ENCODE data around the gene BCAN.

Gene BCAN

GRCh38 chr1:156704166-156704711 lies 62.3 kb downstream of the BCAN start:
- no peak for DNase-seq

- no peak for DNase-seq
These were observed 63.0 kb downstream of the BCAN start for GRCh38 chr1:156704930-156705320.

DNA sequence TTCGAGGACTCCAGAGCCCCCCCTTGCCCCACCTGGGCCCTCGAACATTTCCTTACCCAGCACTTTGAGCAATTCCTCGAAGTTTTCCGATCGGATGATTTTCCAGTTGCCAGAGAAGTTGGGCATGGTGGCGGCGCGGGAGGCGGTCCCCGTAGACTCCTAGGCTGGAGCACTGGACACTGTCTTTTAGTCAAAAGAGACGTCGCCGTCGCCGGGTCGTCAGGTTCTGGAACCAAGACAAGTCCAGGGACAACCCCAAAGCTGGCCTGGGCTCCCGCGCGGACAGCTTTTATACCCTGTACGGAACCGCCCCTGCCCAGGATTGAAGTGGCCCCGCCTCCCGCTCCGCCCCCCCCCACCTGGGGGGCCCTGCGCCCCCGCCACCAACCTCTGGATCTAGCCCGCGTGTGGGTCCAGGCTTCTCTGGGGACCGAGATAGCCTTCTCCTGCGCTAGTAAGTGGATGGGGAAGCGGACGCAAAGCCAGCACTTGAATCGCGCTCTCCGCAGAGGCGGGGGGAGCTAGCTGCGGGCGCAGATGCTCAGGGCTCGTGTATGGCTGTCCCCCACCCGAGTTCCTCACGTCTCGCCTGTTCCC lies 63.5 kb downstream of the BCAN start, which contains the start of gene CRABP2:
CRABP2 (minus strand) TSS at position 263 of the 597 bp plus-strand sequence; CDS start at position 126, 137 bp downstream.
- DNase-seq, result no peak

DNA sequence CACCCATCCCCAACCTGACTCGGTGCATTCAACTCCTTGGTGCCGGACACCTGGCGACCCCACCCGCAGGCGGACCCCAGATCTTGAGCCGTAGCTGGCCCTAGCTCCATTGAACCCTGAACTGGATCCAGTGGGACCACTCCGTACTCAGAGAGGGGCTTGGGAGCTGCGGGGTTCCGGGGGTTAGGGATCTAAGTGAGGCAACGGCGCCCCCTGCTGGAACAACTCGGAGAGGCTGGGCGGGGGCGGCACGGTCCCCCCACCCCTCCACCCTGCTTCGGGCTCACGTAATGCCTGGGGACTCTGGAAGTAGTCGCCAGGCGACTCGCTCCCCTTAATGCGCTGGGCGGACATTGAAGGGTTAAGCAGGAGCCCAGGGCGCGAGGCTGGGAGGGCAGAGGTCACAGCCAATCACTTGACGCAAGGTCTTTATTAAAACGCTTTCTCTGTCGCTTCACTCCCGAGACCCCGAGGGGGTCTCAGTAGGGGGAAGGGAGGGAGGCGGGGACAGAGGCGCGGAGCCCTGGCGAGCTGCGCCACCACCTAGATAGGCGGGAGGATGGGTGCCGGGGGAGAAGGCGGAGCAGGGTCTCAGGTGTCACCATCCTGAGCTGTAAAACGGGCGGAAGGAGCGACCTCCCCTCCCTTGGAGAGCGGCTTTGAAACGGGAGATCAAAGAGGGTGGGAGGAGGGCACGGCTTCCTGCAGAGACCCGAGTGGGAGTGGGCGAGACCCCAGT lies 64.2 kb downstream of the BCAN start:
- no peak for DNase-seq

DNA sequence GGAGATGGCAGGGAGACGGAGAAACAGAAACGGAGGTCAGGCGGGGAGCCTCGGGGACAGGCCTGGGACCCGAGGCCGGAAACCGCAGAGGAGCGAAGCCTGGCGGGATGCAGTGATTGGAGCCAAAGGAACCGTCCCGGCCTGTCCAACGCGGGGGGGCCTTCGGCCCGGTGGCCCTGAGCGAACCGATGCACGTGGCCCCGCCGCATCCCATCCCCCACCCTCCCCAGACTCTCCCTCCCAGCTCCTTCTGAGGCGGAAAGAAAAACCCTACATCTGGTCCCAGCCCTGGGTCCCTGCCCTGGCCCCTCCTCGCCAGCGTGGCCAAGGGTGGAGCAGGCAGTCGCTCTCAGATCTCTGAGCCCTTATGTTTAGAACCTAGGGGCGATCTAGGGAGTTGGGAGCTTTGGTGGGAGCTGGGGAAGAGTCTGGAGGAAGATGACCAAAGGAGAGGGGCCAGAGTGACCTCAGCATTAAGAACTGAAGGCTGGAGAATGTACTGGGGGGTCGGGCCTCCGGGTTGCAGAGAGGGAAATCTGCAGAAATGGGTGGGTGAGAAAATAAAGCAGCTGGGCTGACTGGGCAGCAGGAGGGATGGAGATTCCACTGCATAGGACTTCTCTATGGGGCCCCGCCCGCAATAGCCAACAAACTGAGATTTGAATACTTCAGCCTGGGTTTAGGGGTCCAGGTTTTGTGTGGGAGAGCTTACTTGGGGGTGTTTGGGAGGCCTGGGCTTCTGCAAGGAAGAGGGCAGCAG lies 64.9 kb downstream of the BCAN start:
- DNase-seq, result no peak

DNA sequence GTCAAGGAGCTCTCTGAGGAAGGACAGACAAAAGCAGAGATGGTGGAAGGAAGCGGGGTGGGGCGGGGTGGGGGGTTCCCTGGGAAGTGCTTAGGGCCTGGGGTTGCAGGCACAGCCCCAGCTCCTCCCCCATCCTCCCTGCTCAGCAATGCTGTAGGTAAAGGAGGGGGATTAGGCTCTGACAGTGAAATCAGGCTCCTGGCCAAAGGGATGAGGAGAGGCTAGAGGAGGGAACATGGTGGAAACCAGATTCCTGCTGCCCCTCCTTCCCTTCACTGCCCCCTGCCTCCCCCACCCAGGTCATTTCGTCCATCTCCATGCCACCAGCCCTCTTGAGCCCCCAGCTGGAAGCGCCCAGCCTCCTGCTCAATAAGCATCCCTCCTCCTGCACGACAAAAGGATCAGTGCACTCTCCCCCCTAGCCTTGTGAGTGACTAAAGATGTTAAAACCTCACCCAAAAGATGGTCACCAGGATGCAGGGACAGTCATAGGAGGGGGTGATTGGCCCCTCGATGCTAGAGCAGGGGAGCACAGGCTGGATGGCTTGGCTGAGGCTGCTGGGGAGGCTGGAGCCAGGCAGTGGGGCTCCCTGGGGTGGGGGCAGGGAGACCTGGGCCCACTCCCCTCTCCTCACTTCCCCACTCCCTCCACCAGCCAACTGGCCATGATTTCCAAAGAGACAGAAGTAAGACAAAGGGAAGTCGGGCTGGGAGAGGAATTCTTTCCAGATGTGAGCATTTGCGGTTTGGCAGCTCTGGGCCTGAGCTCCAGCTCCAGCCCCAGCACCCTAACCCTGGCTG lies 65.7 kb downstream of the BCAN start:
- no peak for DNase-seq

DNA sequence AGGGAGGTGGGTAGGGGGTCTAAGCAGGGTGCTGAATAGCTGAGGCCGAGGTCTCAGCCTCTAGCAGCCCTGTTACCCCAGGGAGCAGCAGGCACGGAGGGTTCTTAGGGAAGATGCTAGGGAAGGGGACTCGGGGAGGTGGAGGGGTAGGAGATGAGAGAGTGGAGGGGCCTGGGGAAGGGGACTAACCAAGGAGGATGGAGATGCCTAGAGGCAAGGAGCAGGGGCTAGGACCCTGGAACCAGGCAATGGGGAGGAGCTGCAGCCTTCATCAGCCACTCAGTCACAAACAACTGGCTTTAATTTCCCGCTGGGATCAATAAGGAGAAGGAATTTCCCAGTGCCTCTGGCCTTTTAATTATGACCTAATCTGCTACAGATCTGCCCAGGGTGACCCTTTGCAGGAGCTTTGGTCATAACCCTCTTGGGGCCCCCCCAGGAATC lies 66.3 kb downstream of the BCAN start:
- DNase-seq, result no peak

- DNase-seq, result no peak
These were observed 67.1 kb downstream of the BCAN start for GRCh38 chr1:156709031-156709430.

Data from COR-L47 (cell line).